Fibroblast of lung (primary cell): ENCODE measurements around the gene NEK4. TPM values are rescaled to one million over a fixed set of nuclear protein-coding genes. Genes with fewer than 3 reads are reported as not detected.
"Not testable (repeated sequence)": the region's sequence is repeated elsewhere in the genome, so short reads cannot be mapped to it uniquely, and the experiment has no call there.

Source experiments
- DNase-seq, 2 donors: peaks; one replicate each; pipeline versions ENCODE4 v3.0.0 to v3.0.0-alpha.2; 2010; ENCODE audit warnings: low read depth in 2 of 2
- H2AFZ ChIP-seq: 2 replicates; pipeline ENCODE4 v1.5.1; 2012; ENCODE audit warnings: low read length, control low read depth, inconsistent platforms
- H3K27ac ChIP-seq: 2 replicates; pipeline ENCODE4 v1.5.1; 2011; ENCODE audit warnings: low read length, control low read depth; ENCODE audit not compliant: insufficient read depth
- H3K27me3 ChIP-seq: 2 replicates; pipeline ENCODE4 v1.5.1; 2011; ENCODE audit warnings: mild to moderate bottlenecking, low read length; ENCODE audit not compliant: control insufficient read depth, insufficient read depth
- H3K36me3 ChIP-seq: 2 replicates; pipeline ENCODE4 v1.5.1; 2011; ENCODE audit warnings: low read length; ENCODE audit not compliant: control insufficient read depth, insufficient read depth
- H3K4me1 ChIP-seq: 2 replicates; pipeline ENCODE4 v1.5.1; 2011; ENCODE audit warnings: low read length; ENCODE audit not compliant: control insufficient read depth, insufficient read depth; ENCODE audit errors: extremely low read depth
- H3K4me2 ChIP-seq: 2 replicates; pipeline ENCODE4 v1.5.1; 2011; ENCODE audit warnings: low read length, control low read depth; ENCODE audit not compliant: insufficient read depth; ENCODE audit errors: extremely low read depth
- H3K4me3 ChIP-seq, 4 experiments: fragments of 200-600 bp in 1 of 4; sonication (generic) in 1 of 4; replicated peaks in 1 of 4; 2 replicates each; pipeline ENCODE4 v1.5.1; 2011 to 2016; ENCODE audit warnings: low read length in 4 of 4, low read depth in 3 of 4, mild to moderate bottlenecking in 3 of 4, control low read depth in 2 of 4, inconsistent platforms in 1 of 4, mixed read lengths in 1 of 4; ENCODE audit not compliant: insufficient read depth in 1 of 4; ENCODE audit errors: control extremely low read depth in 1 of 4
- H3K79me2 ChIP-seq: 2 replicates; pipeline ENCODE4 v1.5.1; 2012; ENCODE audit warnings: mild to moderate bottlenecking, low read length, inconsistent platforms; ENCODE audit not compliant: control insufficient read depth, insufficient read depth
- H3K9ac ChIP-seq: 2 replicates; pipeline ENCODE4 v1.5.1; 2011; ENCODE audit warnings: mild to moderate bottlenecking, low read length, control low read depth; ENCODE audit not compliant: insufficient read depth
- H3K9me3 ChIP-seq: 2 replicates; pipeline ENCODE4 v1.5.1; 2012; ENCODE audit warnings: low read depth, low read length; ENCODE audit not compliant: control insufficient read depth, insufficient read depth
- H4K20me1 ChIP-seq: 2 replicates; pipeline ENCODE4 v1.5.1; 2011; ENCODE audit warnings: low read length; ENCODE audit not compliant: control insufficient read depth, insufficient read depth; ENCODE audit errors: extremely low read depth
- CTCF ChIP-seq, 2 donors: IDR thresholded peaks in 1 of 2; conservative IDR thresholded peaks in 1 of 2; 1 replicate in 1 of 2; 2 replicates in 1 of 2; pipeline ENCODE4 v1.5.1; 2011 to 2012; ENCODE audit warnings: low read length in 2 of 2, control low read depth in 1 of 2, inconsistent platforms in 1 of 2, low read depth in 1 of 2, mild to moderate bottlenecking in 1 of 2
- EZH2 ChIP-seq: IDR thresholded peaks from 2 replicates; pipeline ENCODE4 v1.5.1; 2012; ENCODE audit warnings: low read length, control low read depth, mild to moderate bottlenecking; ENCODE audit errors: missing control alignments
- polyA plus RNA-seq, 2 donors: library from polyadenylated mRNA; depleted of rRNA in 1 of 2; stranded (reverse) in 1 of 2; unstranded in 1 of 2; fragments of >200 nt; gene quantifications; 2 replicates each; pipeline ENCODE4 v1.2.1, GENCODE V29; 2011 to 2012; ENCODE audit warnings: missing spikeins in 1 of 2
- total RNA-seq: library from RNA; depleted of rRNA; stranded (reverse); fragments of >200 nt; gene quantifications from 2 replicates; pipeline ENCODE4 v1.2.1, GENCODE V29; 2014

Gene NEK4
- total and polyA plus RNA-seq, 2 donors (not counting 1 experiment from before 2014, with no cell fraction given) = 16.0 to 24.9 TPM

DNA sequence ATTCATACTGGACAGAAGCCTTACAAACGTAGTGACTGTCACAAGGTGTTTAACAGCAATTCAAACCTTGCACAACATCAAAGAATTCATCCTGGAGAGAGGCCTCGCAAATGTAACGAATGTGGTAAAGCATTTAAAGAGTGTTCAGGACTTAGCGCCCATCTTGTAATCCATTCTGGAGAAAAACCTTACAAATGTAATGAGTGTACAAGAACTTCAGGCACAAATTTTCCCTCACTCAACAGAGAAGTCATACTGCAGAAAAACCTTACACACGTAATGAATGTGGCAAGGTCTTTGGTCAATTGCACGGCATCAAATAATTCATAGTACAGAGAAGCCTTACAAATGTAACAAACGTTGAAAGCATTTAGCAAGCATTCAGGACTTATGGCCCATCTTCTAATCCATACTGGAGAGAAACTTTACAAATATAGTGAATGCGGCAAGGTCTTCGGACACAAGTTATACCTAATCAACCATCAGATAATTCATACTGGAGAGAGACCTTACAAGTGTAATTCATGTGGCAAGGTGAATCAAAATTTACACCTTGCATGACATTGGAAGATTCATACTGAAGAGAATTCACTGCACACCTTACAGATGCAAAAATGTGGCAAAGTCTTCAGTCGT lies 37.4 kb downstream of the NEK4 start:
- TF ChIP-seq EZH2 = no peak
- TF ChIP-seq CTCF (conservative IDR thresholded peaks at IDR 0.05 in 1 of 2, IDR thresholded peaks at IDR 0.05 in 1 of 2; ENCODE audit: low read depth in 1 of 2, low read length in 2 of 2) = no peak
- Histone ChIP-seq H3K27me3 (no peaks in the 10 kb centered on the region), H4K20me1 (no peaks in the 10 kb centered on the region), H2AFZ (no peak overlapping the region), H3K27ac (no peak overlapping the region), H3K4me2 (no peak overlapping the region), H3K4me3 (no peak overlapping the region), H3K36me3 (peaks cover 2% of the 10 kb centered on the region), H3K79me2 (no peaks in the 10 kb centered on the region), H3K9me3 (no peaks in the 10 kb centered on the region), H3K4me1 (no peaks in the 10 kb centered on the region), H3K9ac (no peak overlapping the region)
- DNase-seq = no peak

- Histone ChIP-seq H4K20me1 (no peaks in the 10 kb centered on the region), H3K9me3 (no peaks in the 10 kb centered on the region), H3K36me3 (peaks cover 2% of the 10 kb centered on the region), H3K27me3 (no peaks in the 10 kb centered on the region), H3K27ac (no peak overlapping the region), H3K4me2 (no peak overlapping the region), H3K79me2 (no peaks in the 10 kb centered on the region), H3K4me1 (no peaks in the 10 kb centered on the region), H3K9ac (no peak overlapping the region), H3K4me3 (no peak overlapping the region), H2AFZ (no peak overlapping the region)
- no peak for TF ChIP-seq CTCF (conservative IDR thresholded peaks at IDR 0.05 in 1 of 2, IDR thresholded peaks at IDR 0.05 in 1 of 2; ENCODE audit: low read depth in 1 of 2, low read length in 2 of 2)
- DNase-seq = no peak
These were observed 39.1 kb downstream of the NEK4 start for GRCh38 chr3:52731590-52731989.

DNA sequence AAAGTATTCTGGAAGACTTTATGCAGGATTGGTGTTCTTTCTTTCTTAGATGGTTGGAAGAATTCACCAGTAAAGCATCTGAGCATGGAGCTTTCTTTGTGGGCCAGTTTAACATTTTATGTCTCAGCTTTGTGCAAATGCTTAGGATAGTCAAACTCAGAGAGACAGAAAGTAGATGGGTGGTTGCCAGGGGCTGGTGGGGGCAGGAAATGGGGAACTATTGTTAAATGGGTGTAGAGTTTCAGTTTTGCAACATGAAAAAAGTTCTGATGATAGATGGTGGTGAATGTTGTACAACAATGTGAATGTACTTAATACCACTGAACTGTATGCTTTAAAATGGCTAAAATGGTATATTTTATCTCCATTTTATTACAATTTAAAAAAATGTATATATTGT lies 40.1 kb downstream of the NEK4 start:
- Histone ChIP-seq H3K9me3 (no peaks in the 10 kb centered on the region), H2AFZ (no peak overlapping the region), H3K4me2 (no peak overlapping the region), H3K4me1 (no peaks in the 10 kb centered on the region), H4K20me1 (no peaks in the 10 kb centered on the region), H3K4me3 (no peak overlapping the region), H3K79me2 (no peaks in the 10 kb centered on the region), H3K36me3 (peaks cover 2% of the 10 kb centered on the region), H3K27ac (no peak overlapping the region), H3K27me3 (no peaks in the 10 kb centered on the region), H3K9ac (no peak overlapping the region)
- TF ChIP-seq CTCF (conservative IDR thresholded peaks at IDR 0.05 in 1 of 2, IDR thresholded peaks at IDR 0.05 in 1 of 2; ENCODE audit: low read depth in 1 of 2, low read length in 2 of 2) (no peak), EZH2 (no peak)
- DNase-seq = peak in 1 of 2 donors; percentile 17

DNA sequence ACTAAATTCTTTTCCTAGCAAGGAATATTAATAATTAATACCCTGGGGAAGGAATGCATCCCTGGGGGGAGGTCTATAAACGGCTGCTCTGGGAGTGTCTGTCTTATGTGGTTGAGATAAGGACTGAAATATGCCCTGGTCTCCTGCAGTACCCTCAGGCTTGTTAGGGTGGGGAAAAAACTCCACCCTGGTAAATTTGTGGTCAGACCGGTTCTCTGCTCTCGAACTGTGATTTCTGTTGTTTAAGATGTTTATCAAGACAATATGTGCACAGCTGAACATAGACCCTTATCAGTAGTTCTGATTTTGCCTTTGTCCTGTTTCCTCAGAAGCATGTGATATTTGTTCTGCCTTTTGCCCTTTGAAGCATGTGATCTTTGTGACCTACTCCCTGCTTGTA lies 42.0 kb downstream of the NEK4 start:
- H3K4me1 ChIP-seq = not testable (repeated sequence)

More for the DNA sequence above, 42.0 kb downstream of the NEK4 start:
- not testable (repeated sequence) for H3K9ac ChIP-seq, H3K36me3 ChIP-seq, H3K4me3 ChIP-seq, H3K9me3 ChIP-seq, H4K20me1 ChIP-seq, H3K27me3 ChIP-seq, H3K79me2 ChIP-seq, H2AFZ ChIP-seq, H3K4me2 ChIP-seq, DNase-seq, H3K27ac ChIP-seq
